HepG2 (cell line): ENCODE data around the gene GRK5. TPM values are rescaled to one million over a fixed set of nuclear protein-coding genes. Genes with fewer than 3 reads are reported as not detected.

Experiments used
- ATAC-seq: fragments of 200-7000 bp; cut with Tn5 transposase; 3 replicates; pipeline ENCODE4 v1.9.1; 2020; ENCODE audit warnings: mild to moderate bottlenecking, moderate library complexity
- BruUV-seq: library from RNA; stranded (reverse); fragments of 400-500 nt; replicated peaks from 2 replicates; lab custom pipeline; 2021; lab: Mats Ljungman, UMichigan
- CTCF ChIA-PET: fragments of 300-600 bp; formaldehyde crosslinking; extraction: SDS; loops from one replicate; lab custom pipeline; 2021; ENCODE audit warnings: low total read pairs, inconsistent platforms, low intra/inter-chr PET ratio; lab: Yijun Ruan, JAX
- POLR2A ChIA-PET: fragments of 350-600 bp; sonication (Branson Sonifier 250); formaldehyde crosslinking; loops from one replicate; lab custom pipeline; 2020; ENCODE audit warnings: antibody characterized with exemption, inconsistent platforms; lab: Yijun Ruan, JAX
- DNase-seq: peaks from one replicate; pipeline ENCODE4 v3.0.0-alpha.2; 2015; ENCODE audit warnings: low spot score
- FAIRE-seq: peaks from 3 replicates; lab custom pipeline; 2011; peaks lifted over from hg19 to GRCh38; lab: Jason Lieb, UNC
- H2AFZ ChIP-seq: one replicate; pipeline ENCODE4 v1.6.1; 2011; ENCODE audit warnings: low read length, inconsistent platforms
- H3K27ac ChIP-seq: fragments of 300-600 bp; 3 replicates; pipeline ENCODE4 v1.8.0; 2011; ENCODE audit warnings: mixed run types, mild to moderate bottlenecking, mixed read lengths, low read length, inconsistent platforms; ENCODE audit not compliant: insufficient read depth; ENCODE audit errors: extremely low read length
- H3K27me3 ChIP-seq, 2 experiments: fragments of 200-600 bp in 1 of 2; 2 replicates in 1 of 2; 3 replicates in 1 of 2; pipeline versions ENCODE4 v1.6.0 to v1.8.0; 2011; ENCODE audit warnings: low read length in 2 of 2, mild to moderate bottlenecking in 2 of 2, moderate library complexity in 2 of 2, inconsistent platforms in 1 of 2; ENCODE audit not compliant: insufficient read depth in 2 of 2, control insufficient read depth in 1 of 2
- H3K36me3 ChIP-seq, 2 experiments: fragments of 200-600 bp in 1 of 2; replicated peaks in 1 of 2; 2 replicates in 1 of 2; 3 replicates in 1 of 2; pipeline versions ENCODE4 v1.5.1 to v1.8.0; 2011; ENCODE audit warnings: low read length in 2 of 2, inconsistent platforms in 1 of 2; ENCODE audit not compliant: insufficient read depth in 2 of 2, control insufficient read depth in 1 of 2
- H3K4me1 ChIP-seq: 2 replicates; pipeline ENCODE4 v1.5.1; 2012; ENCODE audit warnings: low read length, inconsistent platforms; ENCODE audit not compliant: insufficient read depth
- H3K4me2 ChIP-seq: 2 replicates; pipeline ENCODE4 v1.6.0; 2011; ENCODE audit warnings: low read depth, low read length, inconsistent platforms
- H3K4me3 ChIP-seq, 3 experiments: fragments of 200-600 bp in 1 of 3; sonication (generic), shearing (Covaris generic) in 1 of 3; replicated peaks in 1 of 3; 2 replicates each; pipeline ENCODE4 v1.5.1; 2011 to 2016; ENCODE audit warnings: low read length in 3 of 3, inconsistent platforms in 2 of 3, low read depth in 2 of 3, mild to moderate bottlenecking in 2 of 3, control low read depth in 1 of 3, mixed read lengths in 1 of 3; ENCODE audit not compliant: insufficient read depth in 1 of 3
- H3K79me2 ChIP-seq: one replicate; pipeline ENCODE4 v1.6.1; 2011; ENCODE audit warnings: low read length, inconsistent platforms; ENCODE audit not compliant: insufficient read depth
- H3K9ac ChIP-seq: 2 replicates; pipeline ENCODE4 v1.6.0; 2011; ENCODE audit warnings: mild to moderate bottlenecking, low read depth, low read length, inconsistent platforms; ENCODE audit not compliant: insufficient read depth
- H3K9me3 ChIP-seq: 2 replicates; pipeline ENCODE4 v1.5.1; 2012; ENCODE audit warnings: mild to moderate bottlenecking, low read length
- H4K20me1 ChIP-seq: 2 replicates; pipeline ENCODE4 v1.6.0; 2011; ENCODE audit warnings: inconsistent platforms, mild to moderate bottlenecking, low read length, moderate library complexity; ENCODE audit not compliant: insufficient read depth
- FOXA1 ChIP-seq, 2 experiments: fragments of 450-650 bp in 1 of 2; sonication (generic) in 1 of 2; formaldehyde crosslinking in 1 of 2; IDR thresholded peaks; 2 replicates each; pipeline versions ENCODE4 v1.4.0 to v1.6.1; 2016 to 2020; ENCODE audit warnings: missing genetic modification reagents in 1 of 2
- FUBP1 ChIP-seq: sonication (generic); formaldehyde crosslinking; IDR thresholded peaks from 2 replicates; pipeline ENCODE4 v1.5.1; 2020; ENCODE audit warnings: missing genetic modification reagents, mild to moderate bottlenecking, borderline replicate concordance
- HNF4A ChIP-seq: sonication (generic); formaldehyde crosslinking; IDR thresholded peaks from 2 replicates; pipeline ENCODE4 v1.4.0; 2020; ENCODE audit warnings: missing genetic modification reagents
- MTF2 ChIP-seq: sonication (generic); formaldehyde crosslinking; IDR thresholded peaks from 2 replicates; pipeline ENCODE4 v1.5.0; 2020; ENCODE audit warnings: missing genetic modification reagents, borderline replicate concordance
- NCOA5 ChIP-seq: sonication (generic); formaldehyde crosslinking; IDR thresholded peaks from 2 replicates; pipeline ENCODE4 v1.4.0; 2020; ENCODE audit warnings: missing genetic modification reagents
- NRL ChIP-seq: sonication (generic); formaldehyde crosslinking; IDR thresholded peaks from 2 replicates; pipeline ENCODE4 v1.5.0; 2020; ENCODE audit warnings: missing genetic modification reagents, mild to moderate bottlenecking, moderate library complexity, borderline replicate concordance
- REST ChIP-seq, 2 experiments: IDR thresholded peaks; 2 replicates each; pipeline ENCODE4 v1.6.1; 2011 to 2012; ENCODE audit warnings: low read length in 2 of 2, borderline replicate concordance in 1 of 2, low read depth in 1 of 2, mild to moderate bottlenecking in 1 of 2, moderate library complexity in 1 of 2
- RFXAP ChIP-seq: sonication (generic); formaldehyde crosslinking; IDR thresholded peaks from 2 replicates; pipeline ENCODE4 v1.4.0; 2020; ENCODE audit warnings: missing genetic modification reagents, borderline replicate concordance
- RXRB ChIP-seq: IDR thresholded peaks from 2 replicates; pipeline ENCODE4 v1.6.1; 2016; ENCODE audit warnings: borderline replicate concordance, missing genetic modification reagents, missing compliant biosample characterization
- SNAPC5 ChIP-seq: sonication (generic); formaldehyde crosslinking; IDR thresholded peaks from 2 replicates; pipeline ENCODE4 v1.8.1; 2023; ENCODE audit warnings: mild to moderate bottlenecking, missing genetic modification reagents, borderline replicate concordance
- TCF12 ChIP-seq, 2 experiments: fragments of 450-650 bp in 1 of 2; sonication (generic) in 1 of 2; formaldehyde crosslinking in 1 of 2; IDR thresholded peaks; 2 replicates each; pipeline versions ENCODE4 v1.6.1 to v1.8.0; 2017 to 2022; ENCODE audit warnings: antibody characterized with exemption in 1 of 2, mild to moderate bottlenecking in 1 of 2, missing genetic modification reagents in 1 of 2, moderate library complexity in 1 of 2
- ZNF101 ChIP-seq: sonication (generic); formaldehyde crosslinking; IDR thresholded peaks from 2 replicates; pipeline ENCODE4 v1.4.0; 2020; ENCODE audit warnings: mild to moderate bottlenecking, low read depth, missing genetic modification reagents, borderline replicate concordance
- ZNF337 ChIP-seq: sonication (generic); formaldehyde crosslinking; IDR thresholded peaks from 2 replicates; pipeline ENCODE4 v1.5.1; 2020; ENCODE audit warnings: missing genetic modification reagents, low read depth, mild to moderate bottlenecking, borderline replicate concordance
- ZNF615 ChIP-seq: sonication (generic); formaldehyde crosslinking; IDR thresholded peaks from 2 replicates; pipeline ENCODE4 v1.5.0; 2020; ENCODE audit warnings: mild to moderate bottlenecking, missing genetic modification reagents, borderline replicate concordance
- ZNF784 ChIP-seq: sonication (generic); formaldehyde crosslinking; IDR thresholded peaks from 2 replicates; pipeline ENCODE4 v1.5.1; 2020; ENCODE audit warnings: missing genetic modification reagents, mild to moderate bottlenecking, borderline replicate concordance
- WGBS: methylation state at CpG from one replicate; pipeline ENCODE4 v1.1.6; 2017; ENCODE audit warnings: low lambda C conversion rate; 5-methylcytosine and 5-hydroxymethylcytosine counted together
- in situ Hi-C: cut with HindIII; loops from 2 replicates; pipeline ENCODE4 v1.10.0; 2017; ENCODE audit warnings: low pct_unique_long_range_greater_than_20kb; ENCODE audit not compliant: extremely low pct_ligation_motif_present
- intact Hi-C: fragments of 100-400 bp; cut with micrococcal nuclease; formaldehyde crosslinking; loops from one replicate; pipeline ENCODE4 v1.10.0; 2022; ENCODE audit not compliant: unreplicated experiment
- polyA plus RNA-seq, 8 experiments: library from polyadenylated mRNA; depleted of rRNA in 3 of 8; stranded (reverse) in 7 of 8; unstranded in 1 of 8; fragments of >200 nt; fragmentation: Illumina TruSeq in 4 of 8; extraction: Trizol in 4 of 8; gene quantifications; 2 replicates each; pipeline versions ENCODE4 v1.2.1 to v1.2.3, GENCODE V29; 2011 to 2016; ENCODE audit warnings: low read depth in 4 of 8, missing spikeins in 1 of 8, mixed read lengths in 1 of 8; ENCODE audit not compliant: insufficient read depth in 1 of 8
- total RNA-seq, 5 experiments: library from RNA; depleted of rRNA; stranded (reverse); fragments of >200 nt; fragmentation: Illumina TruSeq; extraction: Trizol; gene quantifications; 2 replicates each; pipeline ENCODE4 v1.2.3, GENCODE V29; 2016; ENCODE audit warnings: low read depth in 1 of 5

The GRK5 gene
- total and polyA plus RNA-seq, 2 of the 13 experiments (the other 11 are each of a cell fraction or from before 2014, with no cell fraction given), result 10.4 to 12.6 TPM

- TF ChIP-seq FUBP1 (CRISPR knock-in tag) (no peak), RFXAP (CRISPR knock-in tag) (no peak), TCF12 (IDR thresholded peaks at IDR 0.05) (no peak), TCF12 (CRISPR knock-in tag; IDR thresholded peaks at IDR 0.05) (no peak), ZNF615 (CRISPR knock-in tag) (no peak), HNF4A (CRISPR knock-in tag) (no peak), NCOA5 (CRISPR knock-in tag) (no peak)
Measured at GRCh38 chr10:119278126-119278709, 70.8 kb downstream of the GRK5 start (continued).

- intact Hi-C loops, result no loop called here
- Histone ChIP-seq H3K9ac (no peak overlapping the region), H3K9me3 (no peaks in the 10 kb centered on the region), H3K36me3 (no peaks in the 10 kb centered on the region), H3K4me3 (no peak overlapping the region), H3K4me2 (no peak overlapping the region), H4K20me1 (no peaks in the 10 kb centered on the region), H3K27me3 (no peaks in the 10 kb centered on the region), H3K4me1 (peaks cover 13% of the 10 kb centered on the region; the same call in 1 of the 2 replicates), H3K27ac (no peak overlapping the region), H3K79me2 (peaks cover 8% of the 10 kb centered on the region), H2AFZ (no peak overlapping the region)
- no peak for FAIRE-seq
- CTCF ChIA-PET, result no interaction called here
- BruUV-seq, result no TSS peak
- POLR2A ChIA-PET, result interaction anchor here (1.2 kb wide), 1 partner anchor 8 kb away, joined by 4 read pairs; no protein-coding TSS in a partner anchor
- DNase-seq, result no peak
- in situ Hi-C loops, result no loop called here
- WGBS, result 93% methylated on average over 10 of the region's 10 CpGs
- ATAC-seq, result no peak
- TF ChIP-seq ZNF101 (CRISPR knock-in tag) (no peak), NRL (CRISPR knock-in tag) (no peak), ZNF337 (CRISPR knock-in tag) (no peak), SNAPC5 (no peak), ZNF784 (CRISPR knock-in tag) (no peak), RXRB (CRISPR knock-in tag) (no peak), FOXA1 (IDR thresholded peaks at IDR 0.05) (no peak), FOXA1 (CRISPR knock-in tag; IDR thresholded peaks at IDR 0.05) (no peak), MTF2 (CRISPR knock-in tag) (no peak), REST (IDR thresholded peaks at IDR 0.05; ENCODE audit: borderline replicate concordance in 1 of 2, low read depth in 1 of 2, low read length in 2 of 2) (no peak)
Measured at GRCh38 chr10:119279441-119279840, 72.1 kb downstream of the GRK5 start.
